ENCODE measurements around the gene CFB.
"Not testable (repeated sequence)": the region's sequence is repeated elsewhere in the genome, so short reads cannot be mapped to it uniquely, and the experiment has no call there.

CFB gene

DNA sequence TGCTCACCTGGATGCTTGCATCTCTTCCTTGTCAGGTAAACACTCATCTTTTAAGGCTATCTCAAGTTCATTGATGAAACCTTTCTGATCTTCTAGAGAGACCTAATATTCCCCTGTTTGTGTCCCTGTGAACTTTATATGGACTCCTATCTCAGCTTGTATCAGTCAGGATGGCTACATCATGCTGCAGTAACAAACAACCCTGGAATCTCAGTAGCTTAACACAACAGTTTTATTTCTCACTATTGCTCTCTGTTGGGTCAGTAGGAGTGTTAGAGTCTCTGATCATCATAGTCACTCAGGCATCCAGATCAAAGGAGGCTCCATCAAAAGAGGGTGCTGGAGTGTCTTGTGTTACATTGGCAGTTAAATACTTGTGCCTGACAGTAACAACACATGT is 30.5 kb upstream of the CFB start:
- DNase-seq, result no peak

DNA sequence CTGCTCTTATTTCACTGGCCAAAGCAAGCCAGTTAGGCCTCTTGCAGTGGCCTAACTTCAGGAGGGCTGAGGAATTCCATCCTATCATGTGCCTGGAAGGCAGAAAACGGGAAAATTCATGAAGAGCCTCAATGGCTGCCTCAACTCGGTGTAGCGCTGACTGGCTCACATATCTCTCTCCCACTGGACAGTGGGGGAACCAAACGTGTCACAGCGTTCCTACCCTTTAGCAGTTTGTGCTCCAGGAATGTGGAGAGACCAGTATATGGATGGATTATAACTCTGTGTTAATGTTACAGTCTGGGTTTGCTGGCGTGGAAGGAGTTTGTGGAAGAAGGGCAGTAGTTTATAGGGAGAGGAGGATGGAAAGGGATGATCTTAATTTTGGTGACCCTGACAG is 30.1 kb upstream of the CFB start:
- no peak for DNase-seq

DNA sequence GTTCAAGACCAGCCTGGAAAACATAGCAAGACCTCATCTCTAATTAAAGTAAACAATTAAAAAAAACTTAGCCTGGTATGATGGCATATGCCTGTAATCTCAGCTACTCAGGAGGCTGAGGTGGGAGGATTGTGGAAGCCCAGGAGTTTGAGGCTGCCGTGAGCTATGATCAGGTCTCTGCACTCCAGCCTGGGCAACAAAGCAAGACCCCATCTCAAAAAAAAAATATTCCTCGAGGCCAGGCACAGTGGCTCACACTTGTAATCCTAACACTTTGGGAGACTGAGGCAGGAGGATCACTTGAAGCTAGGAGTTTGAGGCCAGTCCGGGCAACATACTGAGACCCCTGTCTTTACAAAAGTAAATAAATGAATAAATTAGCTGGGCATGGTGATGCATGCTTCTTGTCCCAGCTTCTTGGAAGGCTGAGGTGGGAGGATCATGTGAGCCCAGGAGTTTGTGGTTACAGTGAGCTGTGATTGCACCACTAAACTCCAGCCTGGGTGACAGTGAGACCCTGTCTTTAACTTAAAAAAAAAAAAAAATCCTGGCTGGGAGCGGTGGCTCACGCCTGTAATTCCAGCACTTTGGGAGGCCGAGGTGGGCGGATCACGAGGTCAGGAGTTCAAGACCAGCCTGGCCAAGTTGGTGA is 27.7 kb upstream of the CFB start:
- DNase-seq, result no peak

- no peak for DNase-seq
These were observed 26.1 kb upstream of the CFB start for GRCh38 chr6:31919624-31920303.

GRCh38 chr6:31920811-31921210 is 25.1 kb upstream of the CFB start:
- no peak for DNase-seq

DNA sequence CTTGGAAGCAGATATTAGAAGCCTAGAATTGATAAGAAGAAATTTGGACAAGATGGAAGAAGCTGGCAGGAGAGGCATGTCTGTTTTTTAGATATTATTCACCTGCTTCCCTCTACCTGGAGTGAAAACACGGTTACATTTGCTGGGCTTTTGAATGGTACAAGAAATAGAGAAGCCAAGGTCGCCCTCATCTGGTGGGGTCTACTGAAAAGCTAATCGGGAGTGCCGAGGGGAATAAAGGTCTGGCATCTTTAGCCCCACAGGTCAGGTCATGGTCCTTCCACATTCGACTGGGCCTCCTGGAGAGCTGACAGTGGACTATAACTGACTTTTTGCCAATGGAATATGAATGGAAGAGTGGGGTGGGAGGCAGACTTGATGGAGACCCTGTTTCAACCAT is 23.0 kb upstream of the CFB start:
- peak in 1 of 2 experiments; percentile 34 for DNase-seq

DNA sequence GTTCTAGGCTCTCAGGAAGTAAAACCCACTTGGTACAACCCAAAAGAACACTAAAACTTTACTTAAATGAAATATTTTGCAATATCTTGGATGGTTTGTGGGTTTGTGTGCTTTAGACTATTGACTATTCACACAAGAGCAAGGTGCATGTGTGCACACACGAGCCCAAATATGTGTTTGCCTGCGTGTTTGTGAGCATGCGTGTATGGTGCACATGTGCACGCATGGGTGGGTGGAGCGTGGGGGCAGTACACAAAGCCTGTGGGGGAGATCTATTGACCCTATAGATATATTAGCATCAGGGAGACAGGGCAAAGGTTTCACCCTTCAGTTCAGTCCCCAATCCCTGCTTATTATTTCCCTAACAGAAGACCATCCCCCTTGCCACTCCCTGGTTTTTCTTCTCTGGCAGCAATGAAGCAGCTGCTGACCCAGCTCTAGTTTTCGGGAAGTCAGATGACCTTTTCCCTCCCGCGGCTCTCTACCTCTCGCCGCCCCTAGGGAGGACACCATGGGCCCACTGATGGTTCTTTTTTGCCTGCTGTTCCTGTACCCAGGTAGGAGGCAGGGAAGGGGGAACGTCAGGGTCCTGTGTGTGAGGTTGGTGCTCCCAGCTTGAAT is 18.5 kb upstream of the CFB start, which contains the start of gene C2:
TSS of gene C2 (plus strand) at position 476 of the 621 bp plus-strand sequence. CDS start at position 512, 36 bp downstream.
- DNase-seq, result no peak

DNA sequence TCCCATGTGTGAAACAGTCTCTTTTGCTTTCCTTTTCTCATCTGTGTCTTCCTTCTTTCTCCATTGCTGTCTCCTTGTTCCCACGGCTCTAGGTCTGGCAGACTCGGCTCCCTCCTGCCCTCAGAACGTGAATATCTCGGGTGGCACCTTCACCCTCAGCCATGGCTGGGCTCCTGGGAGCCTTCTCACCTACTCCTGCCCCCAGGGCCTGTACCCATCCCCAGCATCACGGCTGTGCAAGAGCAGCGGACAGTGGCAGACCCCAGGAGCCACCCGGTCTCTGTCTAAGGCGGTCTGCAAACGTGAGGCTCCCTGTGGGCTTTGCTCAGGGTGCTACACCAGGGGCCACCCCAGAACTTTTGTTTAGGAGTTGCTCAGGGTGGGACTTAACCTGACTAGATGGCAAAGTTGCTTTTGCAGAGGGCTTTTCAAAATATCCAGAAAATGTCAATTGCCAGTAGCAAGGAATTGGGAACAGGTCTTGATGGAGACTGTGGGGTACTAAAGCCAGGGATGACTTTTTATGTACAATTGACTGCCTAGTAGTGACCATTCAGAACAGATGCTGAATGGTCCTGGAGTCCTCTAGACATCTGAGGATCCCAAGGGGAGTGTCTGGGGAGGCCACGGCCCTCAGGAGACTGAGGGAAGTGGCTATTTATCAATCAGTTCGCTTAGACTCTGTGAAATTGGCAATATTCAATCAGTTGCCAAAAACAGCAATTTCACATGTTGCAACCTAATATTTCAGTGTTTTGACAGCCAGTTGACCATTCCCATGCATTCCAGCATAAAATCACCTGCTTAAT is 17.8 kb upstream of the CFB start:
- no peak for DNase-seq

DNA sequence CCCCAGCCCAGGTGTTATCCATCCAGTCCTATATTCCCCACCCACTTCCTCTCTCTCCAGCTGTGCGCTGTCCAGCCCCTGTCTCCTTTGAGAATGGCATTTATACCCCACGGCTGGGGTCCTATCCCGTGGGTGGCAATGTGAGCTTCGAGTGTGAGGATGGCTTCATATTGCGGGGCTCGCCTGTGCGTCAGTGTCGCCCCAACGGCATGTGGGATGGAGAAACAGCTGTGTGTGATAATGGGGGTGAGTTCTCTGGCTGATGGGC is 17.3 kb upstream of the CFB start:
- no peak for DNase-seq

DNA sequence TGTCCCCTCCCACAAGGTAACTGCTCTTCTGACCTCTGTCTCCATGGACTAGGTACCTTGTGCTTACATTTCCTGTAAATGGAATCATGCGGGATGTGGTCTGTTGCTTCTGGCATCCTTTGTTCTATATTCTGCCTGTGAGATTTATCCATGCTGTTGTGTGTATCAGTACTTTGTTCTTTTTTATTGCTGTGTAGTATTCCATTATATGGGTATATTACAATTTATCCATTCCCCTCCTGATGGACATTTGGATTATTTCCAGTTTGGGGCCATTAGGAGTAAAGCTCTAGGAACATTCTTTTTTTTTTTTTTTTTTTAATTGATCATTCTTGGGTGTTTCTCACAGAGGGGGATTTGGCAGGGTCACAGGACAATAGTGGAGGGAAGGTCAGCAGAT is 14.9 kb upstream of the CFB start:
- DNase-seq, result no peak

DNA sequence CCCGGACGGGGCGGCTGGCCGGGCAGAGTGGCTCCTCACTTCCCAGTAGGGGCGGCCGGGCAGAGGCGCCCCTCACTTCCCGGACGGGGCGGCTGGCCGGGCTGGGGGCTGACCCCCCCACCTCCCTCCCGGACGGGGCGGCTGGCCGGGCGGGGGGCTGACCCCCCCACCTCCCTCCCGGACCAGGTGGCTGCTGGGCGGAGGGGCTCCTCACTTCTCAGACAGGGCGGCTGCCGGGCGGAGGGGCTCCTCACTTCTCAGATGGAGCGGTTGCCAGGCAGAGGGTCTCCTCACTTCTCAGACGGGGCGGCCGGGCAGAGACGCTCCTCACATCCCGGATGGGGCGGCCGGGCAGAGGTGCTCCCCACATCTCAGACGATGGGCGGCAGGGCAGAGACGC is 13.8 kb upstream of the CFB start:
- not testable (repeated sequence) for DNase-seq

GRCh38 chr6:31933537-31933936 is 12.4 kb upstream of the CFB start:
- no peak for DNase-seq

GRCh38 chr6:31935021-31935420 is 10.9 kb upstream of the CFB start:
- DNase-seq, result no peak

- no peak for DNase-seq
These were observed 10.1 kb upstream of the CFB start for GRCh38 chr6:31935823-31936222.

DNA sequence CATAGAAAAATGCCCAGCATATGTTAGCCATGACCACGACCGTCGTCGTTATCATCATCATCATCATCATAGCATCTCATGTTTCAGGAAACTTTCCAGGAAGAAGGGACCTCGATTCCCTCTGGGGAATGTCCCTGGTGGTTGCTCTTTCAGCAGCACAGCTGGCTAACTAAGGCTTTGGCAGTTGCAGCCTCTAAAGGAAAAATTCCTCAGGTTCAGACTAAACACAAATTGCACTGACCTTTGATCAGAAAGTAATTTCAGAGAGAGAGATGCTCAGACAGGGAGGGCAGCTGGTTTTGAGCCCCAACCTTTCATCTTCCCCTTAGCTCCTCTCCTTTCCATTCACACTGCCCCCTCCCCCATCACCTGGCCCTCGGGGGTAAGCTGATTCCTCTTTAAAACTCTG is 5.6 kb upstream of the CFB start:
- DNase-seq, result no peak

DNA sequence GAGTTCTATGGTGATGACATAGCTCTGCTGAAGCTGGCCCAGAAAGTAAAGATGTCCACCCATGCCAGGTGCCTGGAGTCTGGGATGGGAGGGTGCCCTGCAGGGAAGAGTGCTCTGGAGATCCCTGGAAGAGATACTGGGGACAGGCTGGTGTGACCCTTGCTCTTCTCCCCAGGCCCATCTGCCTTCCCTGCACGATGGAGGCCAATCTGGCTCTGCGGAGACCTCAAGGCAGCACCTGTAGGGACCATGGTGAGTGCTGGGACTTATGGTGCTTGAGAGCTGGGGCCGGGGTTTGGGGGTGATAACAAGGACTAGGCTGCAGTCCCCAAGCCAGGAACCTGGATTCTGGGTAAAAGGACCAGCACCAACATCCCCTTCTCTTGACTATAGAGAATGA is 2.2 kb upstream of the CFB start:
- no peak for DNase-seq

- DNase-seq, result no peak
These were observed 765 bp upstream of the CFB start for GRCh38 chr6:31945154-31945506.

GRCh38 chr6:31946370-31946885 is 533 bp downstream of the CFB start:
- no peak for DNase-seq

DNA sequence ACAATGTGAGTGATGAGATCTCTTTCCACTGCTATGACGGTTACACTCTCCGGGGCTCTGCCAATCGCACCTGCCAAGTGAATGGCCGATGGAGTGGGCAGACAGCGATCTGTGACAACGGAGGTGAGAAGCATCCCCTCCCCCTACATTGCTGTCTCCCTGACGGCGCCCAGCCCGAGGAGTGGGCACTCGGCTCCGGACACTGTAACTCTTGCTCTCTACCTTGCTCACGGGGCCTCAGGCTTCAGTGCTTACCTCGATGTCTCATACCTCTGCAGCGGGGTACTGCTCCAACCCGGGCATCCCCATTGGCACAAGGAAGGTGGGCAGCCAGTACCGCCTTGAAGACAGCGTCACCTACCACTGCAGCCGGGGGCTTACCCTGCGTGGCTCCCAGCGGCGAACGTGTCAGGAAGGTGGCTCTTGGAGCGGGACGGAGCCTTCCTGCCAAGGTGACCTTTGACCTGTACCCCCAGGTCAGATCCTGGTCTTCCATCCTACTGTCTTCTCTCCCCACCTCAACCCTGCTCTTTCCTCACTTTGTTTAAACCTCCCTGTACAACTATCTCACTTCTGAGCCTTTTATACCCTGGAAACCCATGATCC is 1.3 kb downstream of the CFB start:
- DNase-seq, result no peak

- DNase-seq, result no peak
These were observed 2.0 kb downstream of the CFB start for GRCh38 chr6:31947864-31948263.

- no peak for DNase-seq
These were observed 2.4 kb downstream of the CFB start for GRCh38 chr6:31948306-31948705.

DNA sequence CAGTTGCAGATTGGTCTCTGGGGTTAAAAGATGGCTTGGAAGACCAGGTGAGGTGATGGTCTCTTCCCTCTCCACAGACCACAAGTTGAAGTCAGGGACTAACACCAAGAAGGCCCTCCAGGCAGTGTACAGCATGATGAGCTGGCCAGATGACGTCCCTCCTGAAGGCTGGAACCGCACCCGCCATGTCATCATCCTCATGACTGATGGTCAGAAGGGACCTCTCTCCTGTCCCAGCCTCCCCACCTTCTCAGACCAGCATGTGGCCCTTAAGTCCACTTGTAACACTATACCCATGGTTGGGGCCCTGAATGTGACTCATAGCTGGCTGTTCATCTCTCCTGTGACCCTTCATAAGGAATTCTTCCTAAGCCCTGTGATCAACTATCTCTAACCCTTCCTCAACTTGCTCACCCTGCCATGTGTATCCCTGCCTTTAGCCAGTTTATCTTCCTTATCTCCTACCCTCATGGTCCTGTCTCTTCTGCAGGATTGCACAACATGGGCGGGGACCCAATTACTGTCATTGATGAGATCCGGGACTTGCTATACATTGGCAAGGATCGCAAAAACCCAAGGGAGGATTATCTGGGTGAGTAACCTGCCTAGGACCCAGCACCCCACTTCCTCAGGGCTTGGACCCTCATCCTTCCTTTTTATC is 3.0 kb downstream of the CFB start:
- DNase-seq, result no peak

Measured in activated CD4-positive, alpha-beta T cell treated with anti-CD3 and anti-CD28 coated beads, Interleukin-2, amount 50 U/mL, for 48 hours (primary cell).